Anterior cingulate cortex (tissue), 58 donors: Measurements from ENCODE around the gene EMILIN1.

ENCODE experiments used
- DNase-seq, 58 donors: peaks; one replicate each; lab custom pipeline; 2025; lab: John Stamatoyannopoulos, UW

Gene EMILIN1

GRCh38 chr2:27078267-27079194, at the start of gene EMILIN1:
TSS of gene EMILIN1 (plus strand) at chr2:27078615. CDS start at chr2:27079066, 451 bp downstream.
- peak in 53 of 58 donors; percentile 14 to 84 (median 51) for DNase-seq

GRCh38 chr2:27029051-27029450, 49.4 kb upstream of the EMILIN1 start:
- no peak for DNase-seq

GRCh38 chr2:27032495-27033252, 45.7 kb upstream of the EMILIN1 start, which contains the start of gene TMEM214:
TSS of gene TMEM214 (plus strand) at chr2:27032965. CDS start at chr2:27033016, 51 bp downstream.
- peak; percentile 15 to 88 (median 76) for DNase-seq

GRCh38 chr2:27033253-27033852, 45.1 kb upstream of the EMILIN1 start:
- no peak for DNase-seq

- DNase-seq: no peak
Observed at GRCh38 chr2:27038012-27038411, 40.4 kb upstream of the EMILIN1 start.

GRCh38 chr2:27038631-27039339, 39.6 kb upstream of the EMILIN1 start:
- no peak for DNase-seq

GRCh38 chr2:27039426-27039825, 39.0 kb upstream of the EMILIN1 start:
- DNase-seq: no peak

GRCh38 chr2:27039871-27040270, 38.5 kb upstream of the EMILIN1 start:
- DNase-seq: no peak

- DNase-seq: no peak
Observed at GRCh38 chr2:27040282-27040681, 38.1 kb upstream of the EMILIN1 start.

GRCh38 chr2:27041752-27042151, 36.7 kb upstream of the EMILIN1 start:
- peak in 1 of 58 donors; percentile 3 for DNase-seq

- DNase-seq: no peak
Observed at GRCh38 chr2:27042159-27042661, 36.2 kb upstream of the EMILIN1 start.

GRCh38 chr2:27042985-27043634, 35.3 kb upstream of the EMILIN1 start:
- no peak for DNase-seq

GRCh38 chr2:27049422-27050280, 28.8 kb upstream of the EMILIN1 start:
- DNase-seq: peak in 16 of 58 donors; percentile 30 to 67 (median 52)

GRCh38 chr2:27050281-27050995, 28.0 kb upstream of the EMILIN1 start:
- peak; percentile 69 to 95 (median 89) for DNase-seq

- peak; percentile 55 to 96 (median 89) for DNase-seq
Observed at GRCh38 chr2:27050996-27051901, 27.2 kb upstream of the EMILIN1 start, which contains the start of gene AGBL5. TSS of gene AGBL5 (plus strand) at chr2:27051668. CDS start at chr2:27052959, 1,291 bp downstream.

GRCh38 chr2:27051902-27052645, 26.3 kb upstream of the EMILIN1 start:
- DNase-seq: peak in 14 of 58 donors; percentile 22 to 70 (median 52)
